DOHH2 (cell line): ENCODE data around the gene FAR2.

Source experiments
- H3F3A ChIP-seq: fragments of 200-600 bp; sonication (generic), shearing (Covaris generic); 2 replicates; pipeline ENCODE4 v1.6.0; 2016; ENCODE audit warnings: antibody characterized with exemption, mild to moderate bottlenecking; ENCODE audit not compliant: control insufficient read depth, insufficient read depth
- H3K27ac ChIP-seq: fragments of 200-600 bp; sonication (generic); 2 replicates; pipeline ENCODE4 v1.5.1; 2014; ENCODE audit warnings: low read depth, mild to moderate bottlenecking, low read length, moderate library complexity
- H3K27me3 ChIP-seq: fragments of 200-600 bp; sonication (generic); 2 replicates; pipeline ENCODE4 v1.6.1; 2014; ENCODE audit warnings: mild to moderate bottlenecking, low read length, mixed read lengths; ENCODE audit not compliant: control insufficient read depth
- H3K36me3 ChIP-seq: fragments of 200-600 bp; sonication (generic); 2 replicates; pipeline ENCODE4 v1.6.1; 2014; ENCODE audit warnings: mild to moderate bottlenecking, low read length, moderate library complexity, mixed read lengths; ENCODE audit not compliant: control insufficient read depth
- H3K4me1 ChIP-seq: fragments of 200-600 bp; sonication (generic); 2 replicates; pipeline ENCODE4 v1.6.1; 2014; ENCODE audit warnings: mild to moderate bottlenecking, low read length, mixed read lengths; ENCODE audit not compliant: control insufficient read depth
- H3K4me2 ChIP-seq: fragments of 200-600 bp; sonication (generic); 2 replicates; pipeline ENCODE4 v1.6.0; 2014; ENCODE audit warnings: mild to moderate bottlenecking, low read length, moderate library complexity
- H3K4me3 ChIP-seq: fragments of 200-600 bp; sonication (generic); 2 replicates; pipeline ENCODE4 v1.5.1; 2014; ENCODE audit warnings: mild to moderate bottlenecking, low read length, mixed read lengths
- H3K79me2 ChIP-seq: fragments of 200-600 bp; sonication (generic); 2 replicates; pipeline ENCODE4 v1.6.1; 2014; ENCODE audit warnings: mild to moderate bottlenecking, low read length, mixed read lengths; ENCODE audit not compliant: control insufficient read depth
- H3K9me2 ChIP-seq: fragments of 200-600 bp; sonication (generic); replicated peaks from 2 replicates; pipeline ENCODE4 v1.6.1; 2014; ENCODE audit warnings: mild to moderate bottlenecking, low read length, mixed read lengths; ENCODE audit not compliant: control insufficient read depth
- H3K9me3 ChIP-seq: fragments of 200-600 bp; sonication (generic); 2 replicates; pipeline ENCODE4 v1.6.1; 2014; ENCODE audit warnings: antibody characterized with exemption, low read length, mixed read lengths; ENCODE audit not compliant: control insufficient read depth, insufficient read depth
- H4K20me1 ChIP-seq: fragments of 200-600 bp; sonication (generic); 2 replicates; pipeline ENCODE4 v1.6.0; 2014; ENCODE audit warnings: low read depth, mild to moderate bottlenecking, antibody characterized with exemption, low read length, moderate library complexity; ENCODE audit not compliant: control insufficient read depth, insufficient read depth
- CTCF ChIP-seq: fragments of 200-600 bp; sonication (generic); IDR thresholded peaks from one replicate; pipeline ENCODE4 v1.5.1; 2014; ENCODE audit warnings: antibody characterized with exemption, mild to moderate bottlenecking, low read depth, low read length; ENCODE audit not compliant: poor library complexity, severe bottlenecking
- EZH2phosphoT487 ChIP-seq: fragments of 200-600 bp; sonication (generic); IDR thresholded peaks from 2 replicates; pipeline ENCODE4 v1.6.1; 2017; ENCODE audit warnings: borderline replicate concordance, mild to moderate bottlenecking, antibody characterized with exemption, low read length, moderate library complexity, mixed read lengths

Gene FAR2

GRCh38 chr12:29163146-29163545 is 14.1 kb downstream of the FAR2 start:
- no peak overlapping the region for H3K4me2 ChIP-seq
- TF ChIP-seq CTCF, result no peak
- peaks cover 6% of the 10 kb centered on the region; the same call in 1 of the 2 replicates for H3K4me1 ChIP-seq
- H3K36me3 ChIP-seq, result no peaks in the 10 kb centered on the region
- no peak overlapping the region for H3K4me3 ChIP-seq
- H3K9me3 ChIP-seq, result no peaks in the 10 kb centered on the region
- H3K27ac ChIP-seq, result no peak overlapping the region
- no peaks in the 10 kb centered on the region for H3K27me3 ChIP-seq
- no peaks in the 10 kb centered on the region for H3K9me2 ChIP-seq
- H3K79me2 ChIP-seq, result no peaks in the 10 kb centered on the region
- no peaks in the 10 kb centered on the region for H3F3A ChIP-seq
- no peaks in the 10 kb centered on the region for H4K20me1 ChIP-seq

GRCh38 chr12:29164477-29165393 is 15.7 kb downstream of the FAR2 start:
- Histone ChIP-seq H3K4me2 (no peak overlapping the region), H3K9me2 (no peaks in the 10 kb centered on the region), H3K36me3 (no peaks in the 10 kb centered on the region), H3K27ac (no peak overlapping the region), H3K4me1 (peaks cover 6% of the 10 kb centered on the region; the same call in 1 of the 2 replicates), H3K27me3 (no peaks in the 10 kb centered on the region), H3K79me2 (no peaks in the 10 kb centered on the region), H3F3A (no peaks in the 10 kb centered on the region), H4K20me1 (no peaks in the 10 kb centered on the region), H3K9me3 (no peaks in the 10 kb centered on the region), H3K4me3 (no peak overlapping the region)
- no peak for TF ChIP-seq CTCF
- no peak for TF ChIP-seq EZH2phosphoT487

- Histone ChIP-seq H4K20me1 (no peaks in the 10 kb centered on the region), H3K4me3 (no peak overlapping the region), H3K9me2 (no peaks in the 10 kb centered on the region), H3K4me2 (no peak overlapping the region), H3K27ac (no peak overlapping the region), H3K36me3 (no peaks in the 10 kb centered on the region), H3F3A (no peaks in the 10 kb centered on the region), H3K9me3 (no peaks in the 10 kb centered on the region), H3K27me3 (no peaks in the 10 kb centered on the region), H3K4me1 (peaks cover 6% of the 10 kb centered on the region; the same call in 1 of the 2 replicates), H3K79me2 (no peaks in the 10 kb centered on the region)
- no peak for TF ChIP-seq EZH2phosphoT487
- no peak for TF ChIP-seq CTCF
These were observed 18.4 kb downstream of the FAR2 start for GRCh38 chr12:29167445-29167844.
